ENCODE data around the gene PSG7.
"Not testable (repeated sequence)": the region's sequence is repeated elsewhere in the genome, so short reads cannot be mapped to it uniquely, and the experiment has no call there.

PSG7 gene

DNA sequence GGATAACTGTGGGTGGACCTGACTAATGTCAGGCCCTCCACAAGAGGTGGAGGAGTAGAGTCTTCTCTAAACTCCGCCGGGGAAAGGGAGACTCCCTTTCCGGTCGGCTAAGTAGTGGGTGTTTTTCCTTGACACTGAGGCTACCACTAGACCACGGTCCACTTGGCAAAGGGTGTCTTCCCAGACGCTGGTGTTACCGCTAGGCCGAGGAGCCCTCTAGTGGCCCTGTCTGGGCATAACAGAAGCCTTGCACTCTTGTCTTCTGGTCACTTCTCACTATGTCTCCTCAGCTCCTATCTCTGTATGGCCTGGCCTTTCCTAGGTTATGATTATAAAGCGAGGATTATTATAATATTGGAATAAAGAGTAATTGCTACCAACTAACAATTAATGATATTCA is 13.9 kb downstream of the PSG7 start:
- TF ChIP-seq, protein P1, sequence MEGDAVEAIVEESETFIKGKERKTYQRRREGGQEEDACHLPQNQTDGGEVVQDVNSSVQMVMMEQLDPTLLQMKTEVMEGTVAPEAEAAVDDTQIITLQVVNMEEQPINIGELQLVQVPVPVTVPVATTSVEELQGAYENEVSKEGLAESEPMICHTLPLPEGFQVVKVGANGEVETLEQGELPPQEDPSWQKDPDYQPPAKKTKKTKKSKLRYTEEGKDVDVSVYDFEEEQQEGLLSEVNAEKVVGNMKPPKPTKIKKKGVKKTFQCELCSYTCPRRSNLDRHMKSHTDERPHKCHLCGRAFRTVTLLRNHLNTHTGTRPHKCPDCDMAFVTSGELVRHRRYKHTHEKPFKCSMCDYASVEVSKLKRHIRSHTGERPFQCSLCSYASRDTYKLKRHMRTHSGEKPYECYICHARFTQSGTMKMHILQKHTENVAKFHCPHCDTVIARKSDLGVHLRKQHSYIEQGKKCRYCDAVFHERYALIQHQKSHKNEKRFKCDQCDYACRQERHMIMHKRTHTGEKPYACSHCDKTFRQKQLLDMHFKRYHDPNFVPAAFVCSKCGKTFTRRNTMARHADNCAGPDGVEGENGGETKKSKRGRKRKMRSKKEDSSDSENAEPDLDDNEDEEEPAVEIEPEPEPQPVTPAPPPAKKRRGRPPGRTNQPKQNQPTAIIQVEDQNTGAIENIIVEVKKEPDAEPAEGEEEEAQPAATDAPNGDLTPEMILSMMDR (IDR thresholded peaks at IDR 0.05): peak in 1 of 2 experiments; percentile 10
- intact Hi-C loops (cut with DNase I; ENCODE audit: low total_unique reads); H3K4me3 ChIP-seq; H3K27ac ChIP-seq; H3K4me1 ChIP-seq; DNase-seq; H3K27me3 ChIP-seq; H3K36me3 ChIP-seq; H3K9me3 ChIP-seq: not testable (repeated sequence)

DNA sequence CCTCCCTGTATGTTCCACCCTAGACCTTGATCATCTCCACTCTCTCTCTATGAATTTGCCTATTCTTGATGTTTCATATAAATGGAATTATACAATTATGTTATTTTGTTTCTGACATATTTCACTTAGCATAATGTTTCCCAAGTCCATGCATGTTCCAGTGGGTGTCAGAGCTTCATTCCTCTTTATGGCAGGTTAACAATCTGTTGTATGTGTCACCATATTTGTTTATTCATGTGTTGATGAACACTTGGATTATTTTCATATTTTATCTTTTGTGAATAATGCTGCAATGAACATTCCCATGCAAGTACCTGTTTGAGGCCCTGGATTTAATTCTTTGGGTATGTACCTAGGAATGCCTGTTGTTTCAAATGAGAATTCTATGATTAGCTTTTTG is 16.0 kb downstream of the PSG7 start:
- DNase-seq; H3K9me3 ChIP-seq; H3K36me3 ChIP-seq; H3K4me1 ChIP-seq; intact Hi-C loops (cut with DNase I; ENCODE audit: low total_unique reads); H3K27me3 ChIP-seq; H3K27ac ChIP-seq; H3K4me3 ChIP-seq: not testable (repeated sequence)

DNA sequence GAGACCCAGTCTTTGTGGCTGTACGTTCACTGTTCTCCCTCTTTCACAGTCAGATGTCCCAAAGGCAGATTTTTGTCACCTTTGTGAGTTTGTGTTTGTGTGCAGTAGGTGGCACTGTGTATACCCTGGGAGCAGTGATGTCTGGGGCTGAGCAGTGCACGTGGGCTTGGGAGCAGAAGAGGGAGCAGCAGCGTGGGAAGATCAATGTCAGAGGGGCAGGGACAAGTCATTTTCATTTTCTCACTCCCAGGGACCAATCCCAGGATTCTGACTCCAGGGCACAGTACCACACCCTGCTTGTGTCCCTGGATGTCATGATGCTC is 17.3 kb downstream of the PSG7 start:
- no peaks in the 10 kb centered on the region for H3K4me1 ChIP-seq
- H3K27me3 ChIP-seq: no peaks in the 10 kb centered on the region
- TF ChIP-seq, protein P1 (IDR thresholded peaks at IDR 0.05): no peak
- intact Hi-C loops (cut with DNase I; ENCODE audit: low total_unique reads): no loop called here
- no peak overlapping the region for H3K27ac ChIP-seq
- DNase-seq: no peak
- no peak overlapping the region for H3K4me3 ChIP-seq
- H3K9me3 ChIP-seq: no peaks in the 10 kb centered on the region
- no peaks in the 10 kb centered on the region for H3K36me3 ChIP-seq

DNA sequence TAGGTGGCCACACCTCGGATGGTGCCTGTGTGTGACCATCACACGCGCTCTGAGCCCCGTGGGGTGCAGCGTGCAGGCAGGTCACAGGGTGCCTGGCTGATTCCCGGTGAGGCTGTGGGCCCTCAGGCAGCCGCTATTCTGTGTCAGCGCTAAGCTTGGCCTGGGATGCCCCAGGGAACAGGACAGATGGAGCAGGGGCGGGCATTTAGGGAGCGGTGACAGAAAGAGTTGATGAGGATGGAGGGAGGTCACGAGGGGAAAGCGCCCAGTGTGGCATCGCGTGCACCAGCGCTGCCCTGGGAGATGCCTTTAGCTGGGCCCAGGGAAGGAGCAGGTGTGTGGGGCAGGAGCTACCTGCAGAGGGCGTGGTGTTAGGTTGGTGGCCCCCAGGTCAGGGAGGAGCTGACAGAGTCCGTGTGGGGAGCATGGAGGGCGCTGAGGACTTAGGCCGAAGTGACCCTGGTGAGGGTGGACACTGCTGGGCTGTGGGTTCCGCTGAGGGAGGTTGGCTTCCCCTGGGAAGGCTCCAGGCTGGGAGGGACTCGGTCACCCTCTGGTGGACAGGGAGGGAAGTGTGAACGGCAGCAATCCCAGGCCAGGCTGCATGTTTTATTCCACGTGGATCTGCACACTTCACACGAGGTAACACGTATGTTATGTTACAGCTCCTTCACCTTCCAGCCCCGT is 17.8 kb downstream of the PSG7 start:
- H3K4me3 ChIP-seq; intact Hi-C loops (cut with DNase I; ENCODE audit: low total_unique reads); H3K27ac ChIP-seq; H3K27me3 ChIP-seq; H3K9me3 ChIP-seq; H3K36me3 ChIP-seq; H3K4me1 ChIP-seq: not testable (repeated sequence)
- DNase-seq: peak in 1 of 2 donors; percentile 39

DNA sequence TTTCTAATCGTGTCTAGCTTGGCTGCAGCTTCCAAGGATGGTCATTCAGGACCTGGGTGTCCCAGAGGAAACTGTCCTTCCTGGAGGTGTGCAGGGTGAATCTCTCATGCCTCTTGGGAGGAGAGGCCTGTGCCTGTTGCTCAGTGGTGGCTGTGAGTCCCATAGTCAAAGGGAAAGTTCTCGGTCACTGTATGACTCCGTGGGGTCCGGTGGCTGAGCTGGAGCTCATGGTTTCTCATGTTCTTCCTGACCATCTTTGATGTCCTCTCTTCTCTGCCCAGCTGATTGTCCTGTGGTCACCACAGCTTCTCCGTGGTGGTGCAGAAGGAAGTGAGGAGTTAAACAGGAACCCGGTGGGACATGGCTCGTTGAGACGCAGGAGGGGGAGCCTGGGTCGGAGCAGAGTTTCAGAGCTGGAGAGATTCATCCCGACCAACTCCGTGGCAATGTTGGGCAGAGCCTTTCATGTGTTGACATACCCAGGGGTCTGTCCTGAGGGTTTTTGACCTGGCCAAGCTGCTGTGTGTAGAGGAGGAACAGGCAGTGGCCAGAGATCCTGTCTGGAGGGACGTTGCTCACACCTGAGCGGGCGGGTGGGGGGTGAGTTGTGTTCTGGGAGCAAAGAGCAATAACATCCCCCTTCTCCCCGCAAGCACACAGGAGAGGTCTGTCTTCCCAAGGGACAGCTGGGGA is 18.5 kb downstream of the PSG7 start:
- H3K27ac ChIP-seq; intact Hi-C loops (cut with DNase I; ENCODE audit: low total_unique reads); H3K9me3 ChIP-seq; H3K27me3 ChIP-seq; H3K36me3 ChIP-seq; H3K4me1 ChIP-seq; H3K4me3 ChIP-seq: not testable (repeated sequence)
- peak in 1 of 2 donors; percentile 60 for DNase-seq

DNA sequence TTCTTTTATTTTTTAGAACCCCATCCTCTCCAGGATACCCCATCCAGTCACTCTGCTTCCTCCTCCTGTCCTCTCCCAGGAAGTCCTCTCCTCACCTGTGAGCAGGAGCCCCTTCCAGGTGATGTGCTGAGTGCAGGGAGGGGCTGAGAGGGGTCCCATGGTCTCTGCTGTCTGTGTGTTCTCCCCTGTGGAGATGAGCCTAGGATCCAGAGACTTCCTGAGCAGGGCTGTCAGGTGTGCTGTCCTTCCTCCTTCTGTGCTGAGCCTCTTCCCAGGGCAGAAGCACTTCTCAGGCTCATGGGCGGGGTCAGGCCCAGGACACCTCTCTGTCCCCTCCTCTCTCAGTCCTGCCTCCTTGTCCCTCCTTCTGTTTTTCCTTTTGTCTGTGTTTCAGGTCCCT is 19.4 kb downstream of the PSG7 start, which contains the start of gene PSG6:
Gene PSG6, minus strand, starts transcription at position 261 of the 400 bp plus-strand sequence. Its CDS starts 102 bp downstream, at position 159.
- H3K4me3 ChIP-seq; H3K27me3 ChIP-seq; H3K4me1 ChIP-seq; H3K36me3 ChIP-seq; H3K27ac ChIP-seq; H3K9me3 ChIP-seq; intact Hi-C loops (cut with DNase I; ENCODE audit: low total_unique reads): not testable (repeated sequence)
- peak in 1 of 2 donors; percentile 23 for DNase-seq

DNA sequence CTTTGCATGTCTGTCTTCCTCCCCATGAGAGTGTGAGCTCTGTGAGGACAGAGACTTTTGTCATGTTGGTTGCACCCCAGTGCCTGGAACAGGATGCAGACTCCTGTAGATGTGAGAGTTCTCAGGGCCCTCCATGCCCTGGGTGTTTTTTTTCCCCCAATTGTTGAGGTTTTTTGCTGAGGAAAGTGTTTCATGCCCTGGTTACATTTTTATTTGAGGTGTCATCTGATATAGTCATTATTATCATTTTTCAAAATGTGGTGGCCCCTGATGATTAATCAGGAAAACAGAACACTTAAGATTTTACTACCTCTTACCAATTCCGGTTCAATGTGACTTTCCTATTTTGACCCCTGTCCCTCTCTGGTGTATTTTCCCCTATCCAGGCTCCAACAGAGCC is 20.1 kb downstream of the PSG7 start:
- H3K4me3 ChIP-seq; DNase-seq; H3K4me1 ChIP-seq; H3K27ac ChIP-seq; H3K27me3 ChIP-seq; intact Hi-C loops (cut with DNase I; ENCODE audit: low total_unique reads); H3K9me3 ChIP-seq; H3K36me3 ChIP-seq: not testable (repeated sequence)

DNA sequence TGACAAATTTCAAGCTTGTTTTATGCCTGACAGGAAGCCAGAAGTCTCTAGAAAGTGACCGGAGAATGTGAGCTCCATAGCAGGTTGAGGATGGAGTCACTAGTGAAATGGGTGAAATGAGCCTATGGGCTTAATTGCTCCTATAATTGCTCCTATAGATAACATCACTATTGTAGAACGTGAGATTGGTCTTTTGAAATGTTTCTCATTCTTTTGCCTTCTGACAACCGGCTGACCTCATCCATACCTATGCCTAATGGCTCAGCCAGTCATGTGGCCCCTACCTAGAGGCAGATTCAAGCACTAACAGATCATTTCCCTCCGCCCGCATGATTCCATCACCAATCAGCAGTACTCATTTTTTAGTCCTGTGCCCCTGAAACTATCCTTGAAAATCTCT is 23.5 kb downstream of the PSG7 start:
- DNase-seq; H3K36me3 ChIP-seq; H3K4me3 ChIP-seq; H3K27ac ChIP-seq; H3K27me3 ChIP-seq; intact Hi-C loops (cut with DNase I; ENCODE audit: low total_unique reads); H3K4me1 ChIP-seq; H3K9me3 ChIP-seq: not testable (repeated sequence)

DNA sequence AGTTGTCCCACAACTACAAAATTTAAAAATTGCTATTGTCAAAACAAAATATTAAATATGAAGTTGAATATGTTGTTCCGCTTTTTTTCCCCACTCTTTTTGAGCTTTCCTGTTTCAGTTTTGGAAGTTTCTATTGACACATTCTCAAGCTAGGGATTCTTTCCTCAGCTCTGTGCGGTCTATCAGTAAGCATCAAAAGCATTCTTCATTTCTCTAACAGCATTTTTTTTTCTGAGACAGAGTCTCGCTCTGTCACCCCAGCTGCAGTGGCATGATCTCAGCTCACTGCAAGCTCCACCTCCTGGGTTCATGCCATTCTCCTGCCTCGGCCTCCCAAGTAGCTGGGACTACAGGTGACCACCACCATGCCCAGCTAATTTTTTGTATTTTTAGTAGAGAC is 24.1 kb downstream of the PSG7 start:
- H3K4me1 ChIP-seq; DNase-seq; H3K4me3 ChIP-seq; H3K36me3 ChIP-seq; H3K9me3 ChIP-seq; H3K27ac ChIP-seq; H3K27me3 ChIP-seq; intact Hi-C loops (cut with DNase I; ENCODE audit: low total_unique reads): not testable (repeated sequence)

DNA sequence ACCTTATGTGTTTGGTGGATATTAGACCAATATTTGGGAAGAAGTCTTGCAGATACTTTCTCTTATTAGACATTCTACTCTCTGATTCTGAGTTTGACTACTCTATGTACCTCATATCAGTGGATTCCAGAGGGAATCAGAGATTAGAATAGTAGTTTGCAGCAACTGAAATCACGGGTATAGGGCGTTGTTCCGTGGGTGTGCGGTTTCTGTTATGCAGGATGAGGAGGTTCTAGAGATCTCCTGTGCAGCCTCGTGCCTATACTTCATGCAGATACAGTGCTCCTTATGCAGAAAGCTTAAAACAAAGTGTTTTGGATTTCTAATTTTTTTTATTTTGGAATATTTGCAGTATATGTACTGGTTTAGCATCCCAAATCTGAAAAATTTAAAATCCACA is 25.3 kb downstream of the PSG7 start:
- H3K4me3 ChIP-seq; H3K27ac ChIP-seq; H3K36me3 ChIP-seq; intact Hi-C loops (cut with DNase I; ENCODE audit: low total_unique reads); DNase-seq; H3K9me3 ChIP-seq; H3K27me3 ChIP-seq; H3K4me1 ChIP-seq: not testable (repeated sequence)

DNA sequence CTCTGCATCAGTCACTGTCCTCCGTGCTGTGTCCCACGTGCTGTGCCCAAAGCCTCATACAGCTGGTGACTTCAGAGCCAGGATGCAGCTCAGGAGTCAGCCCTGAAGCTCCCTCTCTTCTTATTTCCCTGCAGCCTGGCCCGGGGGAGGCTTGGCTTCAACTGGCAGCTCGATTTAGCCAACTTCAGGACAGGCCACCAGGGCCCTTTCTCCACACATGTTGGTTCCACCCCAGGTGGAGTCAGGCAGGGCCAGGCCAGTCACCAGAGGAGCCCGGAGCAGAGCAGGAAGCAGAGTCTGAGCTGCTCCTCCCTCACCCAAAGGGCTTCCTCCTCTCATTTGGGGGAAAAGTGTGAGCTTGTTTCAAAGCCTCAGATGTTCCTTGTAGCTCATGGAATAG is 30.8 kb downstream of the PSG7 start:
- H3K4me3 ChIP-seq; intact Hi-C loops (cut with DNase I; ENCODE audit: low total_unique reads); H3K36me3 ChIP-seq; H3K9me3 ChIP-seq; H3K4me1 ChIP-seq; H3K27ac ChIP-seq; H3K27me3 ChIP-seq: not testable (repeated sequence)
- peak in 1 of 2 donors; percentile 48 for DNase-seq

DNA sequence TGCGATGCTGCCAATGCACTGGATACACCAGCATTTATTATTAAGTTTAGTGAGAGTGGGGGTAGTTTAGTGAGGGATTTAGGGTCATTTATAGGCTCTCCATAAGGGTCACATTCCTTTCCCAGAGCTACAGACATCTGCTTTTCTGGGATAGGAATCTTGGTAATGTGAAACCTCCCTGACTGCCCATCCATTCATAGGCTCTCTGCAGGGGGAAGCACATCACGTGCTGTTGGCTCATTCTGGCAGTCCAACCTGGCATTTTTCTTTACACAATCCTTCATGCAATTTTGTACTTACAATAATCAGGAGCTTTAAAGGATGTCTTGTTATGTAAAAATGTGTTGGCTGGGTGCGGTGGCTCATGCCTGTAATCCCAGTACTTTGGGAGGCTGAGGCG is 36.4 kb downstream of the PSG7 start:
- H3K27ac ChIP-seq: not testable (repeated sequence)

More for the DNA sequence above, 36.4 kb downstream of the PSG7 start:
- H3K36me3 ChIP-seq; H3K9me3 ChIP-seq; H3K4me3 ChIP-seq; H3K27me3 ChIP-seq; H3K4me1 ChIP-seq; intact Hi-C loops (cut with DNase I; ENCODE audit: low total_unique reads); DNase-seq: not testable (repeated sequence)
